Nucleus accumbens (tissue), 56 donors: Measurements from ENCODE around the gene TIGD6.

Source experiments
- DNase-seq, 56 donors: peaks; one replicate each; lab custom pipeline; 2025; lab: John Stamatoyannopoulos, UW

Gene TIGD6

GRCh38 chr5:150017226-150018005, 17.0 kb upstream of the TIGD6 start:
- no peak for DNase-seq

GRCh38 chr5:150016537-150016936, 16.1 kb upstream of the TIGD6 start:
- no peak for DNase-seq

- no peak for DNase-seq
These were observed 15.0 kb upstream of the TIGD6 start for GRCh38 chr5:150015415-150015814.

GRCh38 chr5:150014456-150014855, 14.0 kb upstream of the TIGD6 start:
- DNase-seq, result no peak

- DNase-seq, result no peak
These were observed 13.5 kb upstream of the TIGD6 start for GRCh38 chr5:150013931-150014330.

- no peak for DNase-seq
These were observed 9.4 kb upstream of the TIGD6 start for GRCh38 chr5:150009671-150010387.

GRCh38 chr5:150007050-150007449, 6.6 kb upstream of the TIGD6 start:
- no peak for DNase-seq

GRCh38 chr5:150006318-150006717, 5.9 kb upstream of the TIGD6 start:
- DNase-seq, result no peak

- peak in 7 of 56 donors; percentile 5 to 22 (median 13) for DNase-seq
These were observed 1.4 kb upstream of the TIGD6 start for GRCh38 chr5:150001660-150002486.

- DNase-seq, result peak in 4 of 56 donors; percentile 38 to 62 (median 45)
These were observed 671 bp upstream of the TIGD6 start for GRCh38 chr5:150000990-150001659.

- DNase-seq, result no peak
These were observed 593 bp downstream of the TIGD6 start for GRCh38 chr5:149999866-150000255.

GRCh38 chr5:149999359-149999758, 1.1 kb downstream of the TIGD6 start:
- no peak for DNase-seq

GRCh38 chr5:149998281-149998680, 2.2 kb downstream of the TIGD6 start:
- no peak for DNase-seq

GRCh38 chr5:149996205-149996890, 4.1 kb downstream of the TIGD6 start:
- DNase-seq, result no peak

- peak in 44 of 56 donors; percentile 5 to 73 (median 33) for DNase-seq
These were observed 4.9 kb downstream of the TIGD6 start for GRCh38 chr5:149995385-149996204.

- DNase-seq, result no peak
These were observed 7.0 kb downstream of the TIGD6 start for GRCh38 chr5:149993471-149993870.

- DNase-seq, result peak in 44 of 56 donors; percentile 5 to 84 (median 28)
These were observed 9.7 kb downstream of the TIGD6 start for GRCh38 chr5:149990518-149991376.

- DNase-seq, result no peak
These were observed 12.3 kb downstream of the TIGD6 start for GRCh38 chr5:149988126-149988525.
